Kasumi-1 (cell line): Measurements from ENCODE around the gene DDX19B.
"Not testable (repeated sequence)": the region's sequence is repeated elsewhere in the genome, so short reads cannot be mapped to it uniquely, and the experiment has no call there.

Experiments
- DNase-seq, 2 experiments: peaks; one replicate each; lab custom pipeline; 2025; lab: John Stamatoyannopoulos, UW

The DDX19B gene

DNA sequence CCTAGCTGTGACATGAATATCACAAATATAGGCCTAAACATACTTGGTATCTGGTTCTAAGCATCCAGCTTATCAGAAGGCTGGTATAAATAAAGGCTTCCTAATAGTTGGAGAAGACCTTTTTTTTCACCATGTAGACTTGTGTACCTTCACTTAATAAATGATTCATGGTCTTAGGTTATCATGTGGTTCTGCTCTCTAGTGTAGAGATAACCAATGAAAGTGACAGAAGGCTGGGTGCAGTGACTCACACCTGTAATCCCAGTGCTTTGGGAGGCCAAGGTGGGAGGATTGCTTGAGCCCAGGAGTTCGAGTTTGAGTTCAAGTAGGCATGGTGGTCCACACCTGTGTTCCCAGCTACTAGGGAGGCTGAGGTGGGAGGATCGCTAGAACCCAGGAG, 50.8 kb downstream of the DDX19B start:
- no peak for DNase-seq

DNA sequence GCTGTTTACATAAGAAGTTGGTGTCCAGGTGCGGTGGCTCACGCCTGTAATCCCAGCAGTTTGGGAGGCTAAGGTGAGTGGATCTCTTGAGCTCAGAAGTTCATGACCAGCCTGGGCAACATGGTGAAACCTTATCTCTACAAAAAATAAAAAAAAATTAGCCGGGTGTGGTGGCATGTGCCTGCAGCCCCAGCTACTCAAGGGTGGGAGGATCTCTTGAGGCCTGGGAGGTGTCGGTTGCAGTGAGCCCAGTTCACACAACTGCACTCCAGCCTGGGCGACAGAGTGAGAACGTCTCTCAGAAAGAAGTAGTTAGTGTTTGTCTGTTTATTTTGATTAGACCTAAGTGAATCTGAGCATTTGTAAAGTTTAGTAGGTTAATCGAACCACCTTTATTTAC, 60.6 kb downstream of the DDX19B start:
- no peak for DNase-seq

DNA sequence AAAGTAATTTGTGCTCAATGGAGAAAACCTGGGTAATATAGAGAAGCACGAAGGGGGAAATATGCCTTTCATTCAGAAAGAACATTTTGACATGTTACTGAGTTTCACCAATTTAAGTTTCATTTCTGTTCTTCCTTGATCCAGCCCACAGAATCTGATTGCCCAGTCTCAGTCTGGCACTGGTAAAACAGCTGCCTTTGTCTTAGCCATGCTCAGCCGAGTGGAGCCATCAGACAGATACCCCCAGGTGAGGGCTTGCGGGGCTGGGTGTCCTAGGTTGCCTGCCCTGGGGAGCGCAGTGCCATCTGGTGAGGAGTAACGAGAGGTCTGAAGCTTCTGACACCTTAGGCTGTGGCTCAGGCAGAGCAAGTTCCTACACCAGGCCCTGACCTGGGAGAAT, 65.4 kb downstream of the DDX19B start:
- no peak for DNase-seq

DNA sequence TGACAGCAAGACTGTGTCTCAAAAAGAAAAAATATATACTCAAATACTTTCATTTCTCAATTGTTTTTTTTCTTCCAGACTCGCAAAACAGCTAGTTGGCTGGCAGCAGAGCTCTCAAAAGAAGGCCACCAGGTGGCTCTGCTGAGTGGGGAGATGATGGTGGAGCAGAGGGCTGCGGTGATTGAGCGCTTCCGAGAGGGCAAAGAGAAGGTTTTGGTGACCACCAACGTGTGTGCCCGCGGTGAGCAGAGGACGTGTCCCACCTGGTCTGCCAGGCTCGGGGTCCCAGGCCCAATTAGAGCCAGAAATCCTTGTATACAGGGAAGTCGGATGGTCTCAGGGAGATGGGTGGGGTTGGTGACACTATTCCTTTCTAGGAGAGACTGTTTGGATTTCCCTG, 71.2 kb downstream of the DDX19B start:
- DNase-seq: not testable (repeated sequence)

DNA sequence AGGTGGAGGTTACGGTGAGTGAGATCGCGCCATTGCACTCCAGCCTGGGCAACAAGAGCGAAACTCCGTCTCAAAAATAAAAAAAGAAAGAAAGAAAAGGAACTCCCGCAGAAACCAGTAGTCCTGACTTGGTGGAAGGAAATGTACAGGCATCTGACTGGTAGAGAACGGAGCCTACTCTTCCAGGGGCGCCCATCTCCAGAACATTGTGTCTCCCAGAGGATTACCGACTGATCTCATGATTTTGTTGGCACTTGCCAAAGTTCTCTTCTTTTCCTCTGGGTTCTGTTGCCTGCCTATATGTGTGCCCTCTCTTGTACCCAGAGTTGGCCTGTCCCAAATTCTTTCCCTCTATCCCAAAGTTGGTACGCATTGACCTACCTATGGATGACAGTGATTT, 71.9 kb downstream of the DDX19B start:
- DNase-seq: no peak

DNA sequence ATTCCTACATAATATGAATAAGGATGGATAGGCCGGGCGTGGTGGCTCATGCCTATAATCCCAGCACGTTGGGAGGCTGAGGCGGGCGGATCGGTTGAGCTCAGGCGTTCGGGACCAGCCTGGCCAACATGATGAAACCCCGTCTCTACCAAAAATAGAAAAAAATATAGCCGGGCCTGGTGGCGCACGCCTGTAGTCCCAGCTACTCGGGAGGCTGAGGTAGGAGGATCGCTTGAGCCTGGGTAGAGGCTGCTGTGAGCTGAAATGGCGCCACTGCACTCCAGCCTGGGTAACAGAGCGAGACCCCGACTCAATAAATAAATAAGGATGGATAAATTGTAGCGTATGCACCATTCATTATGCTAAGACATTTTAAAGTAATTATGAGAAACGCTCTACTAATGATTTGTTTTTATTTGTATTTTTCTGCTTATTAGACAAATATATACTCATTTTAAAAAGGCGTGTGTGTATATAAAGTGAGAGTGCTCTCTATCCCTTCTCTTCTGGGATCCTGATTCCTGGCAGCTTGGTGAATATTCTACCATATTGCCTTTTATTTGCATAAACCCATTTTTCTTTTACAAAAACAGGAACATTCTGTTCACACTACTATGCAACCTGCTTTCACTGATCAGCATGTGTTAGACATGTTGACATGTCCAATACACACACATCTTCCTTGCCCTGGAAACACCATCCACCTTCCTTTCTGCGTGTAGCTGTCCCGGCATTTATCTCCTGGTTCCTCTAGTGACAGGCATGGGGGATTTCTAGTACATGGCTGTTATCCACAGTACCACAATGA, 74.1 kb downstream of the DDX19B start:
- no peak for DNase-seq

DNA sequence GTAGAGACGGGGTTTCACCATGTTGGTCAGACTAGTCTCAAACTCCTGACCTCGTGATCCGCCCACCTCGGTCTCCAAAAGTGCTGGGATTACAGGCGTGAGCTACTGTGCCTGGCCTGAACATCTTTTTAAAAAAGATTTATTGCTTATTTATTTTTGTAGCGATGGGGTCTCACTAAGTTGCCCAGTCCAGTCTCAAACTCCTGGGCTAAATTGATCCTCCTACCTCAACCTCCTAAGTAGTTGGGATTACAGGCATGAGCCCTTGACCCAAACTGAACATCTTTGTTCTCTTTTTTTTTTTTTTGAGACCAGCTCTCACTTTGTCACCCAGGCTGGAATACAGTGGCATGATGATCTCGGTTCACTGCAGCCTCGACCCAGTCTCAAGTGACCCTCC, 75.2 kb downstream of the DDX19B start:
- no peak for DNase-seq

DNA sequence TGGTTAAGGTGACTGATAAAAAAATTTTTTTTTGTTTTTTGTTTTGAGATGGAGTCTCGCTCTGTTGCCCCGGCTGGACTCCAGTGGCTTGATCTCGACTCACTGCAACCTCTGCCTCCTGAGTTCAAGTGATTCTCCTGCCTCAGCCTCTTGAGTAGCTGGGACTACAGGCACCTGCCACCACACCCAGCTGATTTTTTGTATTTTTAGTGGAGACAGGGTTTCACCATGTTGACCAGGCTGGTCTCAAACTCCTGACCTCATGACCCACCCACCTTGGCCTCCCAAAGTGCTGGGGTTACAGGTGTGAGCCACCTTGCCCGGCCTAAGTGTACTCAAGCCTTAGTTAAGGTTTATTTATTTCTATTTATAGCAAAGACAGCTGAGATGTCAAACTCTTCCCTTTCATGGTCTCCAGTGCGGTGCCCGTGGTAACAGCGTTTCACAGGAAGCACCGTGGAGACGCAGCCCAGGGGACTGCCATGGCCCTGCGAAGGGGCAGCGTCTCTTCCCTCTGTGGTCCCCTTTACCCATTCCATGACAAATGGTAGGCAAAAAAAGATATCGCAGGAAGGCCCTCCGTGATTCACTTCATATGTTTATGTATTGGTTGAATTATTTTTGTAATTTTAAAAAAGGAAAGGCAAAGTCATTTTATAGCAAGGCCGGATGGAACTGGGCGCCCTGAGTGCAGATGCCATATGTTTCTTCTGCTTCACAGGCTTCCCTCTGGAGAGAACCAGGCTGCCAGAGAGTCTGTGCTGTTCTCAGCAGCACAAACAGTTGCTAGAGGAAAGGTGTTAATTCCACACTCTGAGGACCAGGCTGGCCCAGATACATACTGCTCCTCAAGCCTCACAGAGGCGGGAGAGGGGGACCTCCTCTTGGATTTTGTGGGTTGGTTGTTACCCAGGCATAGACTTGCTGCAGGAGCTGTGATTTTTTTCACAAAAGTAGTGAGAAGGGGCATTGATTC, 76.9 kb downstream of the DDX19B start:
- DNase-seq: no peak

DNA sequence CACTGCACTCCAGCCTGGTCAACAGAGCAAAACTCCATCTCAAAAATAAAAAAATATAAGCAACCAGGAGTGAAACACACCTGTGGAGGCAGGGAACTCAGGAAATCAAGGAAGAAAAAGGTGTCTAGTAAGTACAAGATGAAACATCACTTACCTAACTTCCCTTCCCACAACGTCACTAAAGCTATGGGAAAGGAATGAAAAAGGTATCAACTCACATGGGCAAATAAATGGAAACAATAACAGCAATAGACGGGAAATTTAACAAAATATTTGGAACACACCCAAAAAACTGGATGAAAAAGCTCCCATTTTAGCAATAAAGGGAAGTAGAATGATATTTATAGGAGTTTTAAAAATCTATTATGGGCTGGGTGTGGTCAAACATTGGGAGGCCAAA, 78.8 kb downstream of the DDX19B start:
- no peak for DNase-seq

DNA sequence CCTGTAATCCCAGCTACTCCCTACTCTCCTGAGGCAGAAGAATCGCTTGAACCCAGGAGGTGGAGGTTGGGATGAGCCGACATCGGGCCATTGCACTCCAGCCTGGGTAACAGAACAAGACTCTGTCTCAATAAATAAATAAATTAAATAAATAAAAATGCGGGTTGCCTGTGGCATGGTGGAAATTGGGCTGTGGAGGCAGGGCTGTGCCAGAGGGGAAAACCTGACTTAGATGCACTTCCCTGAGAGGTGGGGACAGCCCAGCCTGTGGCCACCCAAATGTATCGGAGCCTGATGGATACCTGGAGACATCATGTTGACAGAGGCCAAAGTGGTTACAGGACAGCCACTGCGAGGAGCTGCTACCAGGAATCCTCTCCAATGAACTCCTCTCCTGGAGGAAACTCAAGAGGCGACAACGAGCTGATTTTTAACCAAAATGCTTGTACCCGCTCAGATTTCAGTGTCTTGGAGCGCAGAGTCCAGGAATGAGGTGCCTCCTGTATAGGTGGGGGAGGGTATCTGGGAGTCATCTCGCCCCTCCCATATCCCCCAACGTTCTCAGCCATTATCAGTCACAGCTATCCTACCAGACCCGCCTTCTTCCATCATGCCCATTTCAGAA, 80.0 kb downstream of the DDX19B start:
- no peak for DNase-seq

DNA sequence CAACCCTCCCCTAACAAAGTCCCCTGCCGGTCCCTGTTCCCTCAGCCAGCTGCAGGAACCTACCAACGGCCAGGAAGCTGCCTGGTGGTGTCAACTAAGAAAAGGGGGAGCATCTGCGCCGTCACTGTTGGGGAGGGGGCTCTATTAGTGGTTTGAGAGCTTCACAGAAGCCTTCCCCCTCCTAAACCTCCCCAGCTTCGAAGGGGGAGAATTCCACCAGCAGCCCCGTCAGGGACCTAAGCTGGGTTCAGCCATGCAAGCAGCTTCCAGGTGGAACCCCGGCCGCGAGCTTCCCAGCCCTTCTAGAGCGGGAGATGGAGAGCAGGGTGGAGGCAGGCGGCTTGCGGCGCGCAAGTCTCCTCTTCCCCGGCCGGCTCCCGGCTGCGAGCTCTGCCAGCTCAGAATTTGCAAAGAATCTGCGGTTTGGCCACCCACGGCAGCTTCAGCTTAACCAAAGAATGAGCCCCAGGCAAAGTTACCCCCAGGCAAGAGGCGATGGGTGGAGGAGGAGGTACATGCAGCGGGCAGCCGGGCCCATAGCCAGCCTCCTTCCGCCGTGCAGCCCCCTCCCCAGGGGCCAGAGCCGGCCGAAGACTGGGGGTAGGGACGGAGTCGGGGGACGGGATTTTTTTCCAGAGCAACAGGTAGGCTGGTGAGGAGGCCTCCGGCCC, 81.4 kb downstream of the DDX19B start:
- peak; percentile 34 to 61 for DNase-seq

DNA sequence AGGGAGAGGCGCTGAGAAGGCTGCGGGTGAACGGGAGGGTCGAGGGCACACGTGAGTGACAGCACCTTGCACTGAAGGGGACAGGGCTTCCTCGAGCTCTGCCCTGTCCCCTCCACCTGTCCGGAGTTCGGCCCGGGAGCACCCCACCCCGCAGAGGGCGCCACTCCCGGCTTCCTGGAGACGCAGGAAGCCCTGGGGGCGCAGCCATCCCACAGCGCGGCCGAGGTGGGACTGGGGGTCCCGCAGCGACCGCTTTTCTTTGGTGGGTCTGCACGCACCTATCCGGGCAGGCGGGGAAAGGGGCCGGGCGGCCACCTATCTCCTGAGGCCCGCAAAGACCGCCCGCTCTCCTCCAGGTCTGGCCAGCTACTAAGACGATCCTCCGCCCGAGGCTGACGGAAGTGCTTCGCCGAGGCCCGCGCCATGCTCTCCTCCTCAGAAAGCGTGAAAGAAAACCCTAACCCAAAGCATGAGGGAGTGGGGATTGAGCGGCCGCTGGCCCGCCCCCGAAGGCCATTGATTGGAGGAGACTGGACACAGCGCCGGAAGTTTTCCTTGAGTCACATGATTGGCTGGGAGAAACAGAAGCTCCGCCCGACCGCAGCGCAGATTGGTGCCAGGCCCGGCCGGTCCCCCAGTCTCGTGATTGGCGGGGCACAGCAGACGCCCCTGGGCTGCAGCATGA, 82.1 kb downstream of the DDX19B start:
- DNase-seq: peak; percentile 99

DNA sequence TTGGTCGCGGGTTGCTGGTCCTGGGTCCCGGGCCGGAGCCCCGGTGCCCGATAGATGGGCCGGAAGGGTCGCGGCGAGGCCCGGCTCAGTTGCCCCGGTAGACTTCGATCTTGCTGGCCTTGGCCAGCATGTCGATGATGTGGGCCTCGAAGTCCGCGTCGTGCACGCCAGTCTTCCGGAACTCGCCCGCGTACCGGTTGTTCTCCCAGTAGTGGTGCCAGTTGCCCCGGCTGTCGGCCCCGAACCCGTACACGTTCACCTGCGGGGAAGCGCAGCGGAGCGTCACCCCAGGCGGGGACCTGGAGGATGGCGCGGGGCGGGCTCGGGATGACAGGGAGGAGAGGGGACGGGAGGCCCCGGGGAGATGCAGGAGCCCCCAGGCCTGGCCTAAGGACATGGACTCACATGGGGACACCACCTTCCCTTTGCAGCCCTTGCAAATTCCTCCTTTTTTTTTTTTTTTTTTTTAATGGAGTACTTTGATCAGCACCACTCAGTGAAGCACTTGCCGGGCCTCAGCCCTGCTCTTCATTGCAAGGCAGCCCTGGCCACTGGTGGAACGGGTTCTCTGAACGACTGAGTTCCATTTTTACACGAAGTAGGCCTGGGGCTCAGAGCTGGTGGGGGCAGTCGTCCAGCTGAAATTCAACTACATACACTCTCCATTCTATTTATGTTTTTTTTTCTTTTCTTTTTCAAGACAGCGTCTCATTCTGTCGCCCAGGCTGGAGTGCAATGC, 82.8 kb downstream of the DDX19B start:
- peak in 1 of 2 experiments; percentile 55 for DNase-seq

DNA sequence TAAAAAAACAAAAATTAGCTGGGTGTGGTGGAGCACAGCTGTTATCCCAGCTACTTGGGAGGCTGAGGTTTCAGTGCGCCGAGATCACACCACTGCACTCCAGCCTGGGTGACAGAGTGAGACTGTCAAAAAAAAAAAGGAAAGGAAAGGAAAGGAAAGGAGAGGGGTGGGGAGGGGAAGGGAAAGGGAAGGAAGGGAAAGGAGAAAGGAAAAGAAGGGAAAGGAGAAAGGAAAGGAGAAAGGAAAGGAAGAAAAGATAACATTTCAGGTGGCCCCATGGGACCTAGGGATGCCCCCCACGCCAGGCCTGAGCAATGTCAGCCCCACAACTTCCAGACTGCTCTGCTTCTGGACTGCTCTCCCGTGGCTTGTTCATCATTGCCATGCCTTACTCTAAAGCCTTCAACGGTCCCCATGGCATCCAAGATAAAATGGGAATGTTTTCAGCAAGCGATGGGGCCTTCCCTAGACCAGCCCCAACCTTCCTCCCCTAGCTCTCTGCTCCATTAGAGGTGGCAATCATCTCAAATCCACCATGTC, 84.5 kb downstream of the DDX19B start:
- DNase-seq: no peak
